Measurements from ENCODE around the gene ZPR1.
A peak's percentile ranks its signal among the peaks of the same experiment; 100 is the strongest.

The ZPR1 gene

GRCh38 chr11:116750070-116750718 lies 37.6 kb downstream of the ZPR1 start:
- DNase-seq (ENCODE audit: low spot score): no peak

GRCh38 chr11:116742104-116742503 lies 45.7 kb downstream of the ZPR1 start:
- DNase-seq (ENCODE audit: low spot score): no peak

GRCh38 chr11:116740741-116741140 lies 47.1 kb downstream of the ZPR1 start:
- no peak for DNase-seq (ENCODE audit: low spot score)

GRCh38 chr11:116738975-116739374 lies 48.8 kb downstream of the ZPR1 start:
- no peak for DNase-seq (ENCODE audit: low spot score)

- no peak for DNase-seq (ENCODE audit: low spot score)
These were observed 51.1 kb downstream of the ZPR1 start for GRCh38 chr11:116736763-116737162.

- DNase-seq (ENCODE audit: low spot score): no peak
These were observed 53.8 kb downstream of the ZPR1 start for GRCh38 chr11:116733969-116734508.

GRCh38 chr11:116733043-116733755 lies 54.6 kb downstream of the ZPR1 start:
- DNase-seq (ENCODE audit: low spot score): no peak

- DNase-seq (ENCODE audit: low spot score): peak; percentile 94
These were observed 55.4 kb downstream of the ZPR1 start for GRCh38 chr11:116732271-116733042.

- DNase-seq (ENCODE audit: low spot score): no peak
These were observed 56.0 kb downstream of the ZPR1 start for GRCh38 chr11:116731821-116732220.

- DNase-seq (ENCODE audit: low spot score): no peak
These were observed 56.6 kb downstream of the ZPR1 start for GRCh38 chr11:116731097-116731761.

GRCh38 chr11:116730601-116731000 lies 57.2 kb downstream of the ZPR1 start:
- DNase-seq (ENCODE audit: low spot score): peak; percentile 50

GRCh38 chr11:116730241-116730561 lies 57.6 kb downstream of the ZPR1 start:
- no peak for DNase-seq (ENCODE audit: low spot score)

- DNase-seq (ENCODE audit: low spot score): no peak
These were observed 58.2 kb downstream of the ZPR1 start for GRCh38 chr11:116729501-116730240.

- no peak for DNase-seq (ENCODE audit: low spot score)
These were observed 59.8 kb downstream of the ZPR1 start for GRCh38 chr11:116727990-116728389.

- DNase-seq (ENCODE audit: low spot score): peak; percentile 77
These were observed 62.2 kb downstream of the ZPR1 start for GRCh38 chr11:116725434-116726221.

- no peak for DNase-seq (ENCODE audit: low spot score)
These were observed 63.0 kb downstream of the ZPR1 start for GRCh38 chr11:116724813-116725212.
